T-cell (primary cell): ENCODE measurements around the gene RGS7. TPM values are rescaled to one million over a fixed set of nuclear protein-coding genes. Genes with fewer than 3 reads are reported as not detected.
"Not testable (repeated sequence)": the region's sequence is repeated elsewhere in the genome, so short reads cannot be mapped to it uniquely, and the experiment has no call there.

Experiments used
- ATAC-seq, 4 experiments: fragments of 200-7000 bp in 3 of 4; fragments of 150-1000 bp in 1 of 4; cut with Tn5 transposase; replicated peaks in 1 of 4; 1 replicate in 3 of 4; 2 replicates in 1 of 4; pipeline ENCODE4 v1.10.0; 2021; ENCODE audit warnings: moderate library complexity in 3 of 4, mild to moderate bottlenecking in 2 of 4, moderate number of reproducible peaks in 1 of 4
- CTCF ChIA-PET, 2 donors: fragments of 300-600 bp; sonication (Branson Sonifier 250); formaldehyde crosslinking; loops; one replicate each; lab custom pipeline; 2022; ENCODE audit warnings: antibody characterized with exemption in 2 of 2; lab: Charles Lee
- POLR2A ChIA-PET, 2 donors: fragments of 300-600 bp; sonication (Branson Sonifier 250); formaldehyde crosslinking; loops; one replicate each; lab custom pipeline; 2022; ENCODE audit warnings: antibody characterized with exemption in 2 of 2; lab: Charles Lee
- DNase-seq, 35 experiments: peaks; one replicate each; pipeline versions ENCODE4 v3.0.0 to v3.0.0-alpha.2; 2013 to 2023
- H3K27ac ChIP-seq: one replicate; pipeline ENCODE4 v1.5.1; 2013; ENCODE audit warnings: low read length
- H3K27me3 ChIP-seq, 2 experiments: replicated peaks in 1 of 2; 1 replicate in 1 of 2; 2 replicates in 1 of 2; pipeline versions ENCODE4 v1.6.1 to v1.7.0; 2013; ENCODE audit warnings: low read length in 1 of 2, mixed read lengths in 1 of 2; ENCODE audit not compliant: control insufficient read depth in 2 of 2, insufficient read depth in 2 of 2; ENCODE audit errors: extremely low read depth in 1 of 2
- H3K36me3 ChIP-seq, 2 donors: 1 replicate in 1 of 2; 2 replicates in 1 of 2; pipeline versions ENCODE4 v1.6.1 to v1.7.0; 2013; ENCODE audit warnings: low read length in 1 of 2; ENCODE audit not compliant: control insufficient read depth in 2 of 2, insufficient read depth in 1 of 2; ENCODE audit errors: extremely low read depth in 1 of 2
- H3K4me1 ChIP-seq, 2 experiments: 1 replicate in 1 of 2; 2 replicates in 1 of 2; pipeline versions ENCODE4 v1.6.1 to v1.7.0; 2013; ENCODE audit warnings: low read length in 2 of 2, mixed read lengths in 1 of 2; ENCODE audit not compliant: insufficient read depth in 2 of 2, control insufficient read depth in 1 of 2; ENCODE audit errors: extremely low read depth in 1 of 2
- H3K4me3 ChIP-seq, 2 donors: 1 replicate in 1 of 2; 2 replicates in 1 of 2; pipeline versions ENCODE4 v1.5.1 to v1.7.0; 2013; ENCODE audit warnings: mild to moderate bottlenecking in 2 of 2, low read length in 1 of 2, moderate library complexity in 1 of 2; ENCODE audit not compliant: control insufficient read depth in 1 of 2; ENCODE audit errors: extremely low read depth in 1 of 2
- H3K9me3 ChIP-seq: 2 replicates; pipeline ENCODE4 v1.7.0; 2013
- H3K27ac Mint-ChIP-seq, 2 donors: one replicate each; pipeline ENCODE4 v1.8.0; 2020 to 2021; ENCODE audit warnings: mild to moderate bottlenecking in 2 of 2, mixed read lengths in 2 of 2
- H3K27me3 Mint-ChIP-seq, 2 donors: one replicate each; pipeline ENCODE4 v1.8.0; 2021 to 2022; ENCODE audit warnings: mixed read lengths in 2 of 2
- H3K36me3 Mint-ChIP-seq: one replicate; pipeline ENCODE4 v1.8.0; 2021; ENCODE audit warnings: mixed read lengths
- H3K4me1 Mint-ChIP-seq, 3 donors: one replicate each; pipeline ENCODE4 v1.8.0; 2020 to 2022; ENCODE audit warnings: mixed read lengths in 3 of 3, mild to moderate bottlenecking in 1 of 3
- H3K4me3 Mint-ChIP-seq, 3 donors: one replicate each; pipeline ENCODE4 v1.8.0; 2020 to 2022; ENCODE audit warnings: mild to moderate bottlenecking in 3 of 3, mixed read lengths in 3 of 3, moderate library complexity in 3 of 3
- H3K9me3 Mint-ChIP-seq, 3 donors: one replicate each; pipeline ENCODE4 v1.8.0; 2020 to 2022; ENCODE audit warnings: mixed read lengths in 3 of 3
- WGBS: methylation state at CpG from one replicate; pipeline ENCODE4 v1.1.5; 2013; ENCODE audit warnings: missing lambda C conversion rate; ENCODE audit not compliant: insufficient coverage; 5-methylcytosine and 5-hydroxymethylcytosine counted together
- total RNA-seq, 35 experiments: library from RNA in 6 of 35; stranded (reverse) in 6 of 35; fragments of 120-200 nt in 1 of 35; gene quantifications; one replicate each; pipeline versions ENCODE4 v1.2.1 to v1.2.4 and lab custom pipeline; 2013 to 2026

Gene RGS7
- total RNA-seq, 5 donors from 2014 or later (not counting 1 experiment from before 2014, with no cell fraction given), result not detected

- Histone ChIP-seq H3K36me3 (no peaks in the 10 kb centered on the region), H3K4me1 (no peaks in the 10 kb centered on the region), H3K27ac (no peak overlapping the region), H3K4me3 (no peak overlapping the region), H3K9me3 (no peaks in the 10 kb centered on the region), H3K27me3 (no peaks in the 10 kb centered on the region)
- ATAC-seq, result no peak
- 47% methylated on average over 2 of the region's 6 CpGs for WGBS
- H3K27me3 Mint-ChIP-seq, result no peaks in the 10 kb centered on the region
- no peak for DNase-seq
- CTCF ChIA-PET, result no interaction called here
- no peaks in the 10 kb centered on the region for H3K36me3 Mint-ChIP-seq
- no peaks in the 10 kb centered on the region for H3K4me1 Mint-ChIP-seq
- POLR2A ChIA-PET, result no interaction called here
- H3K27ac Mint-ChIP-seq, result no peak overlapping the region
- H3K9me3 Mint-ChIP-seq, result peaks cover 0 to 6% (median 5%) of the 10 kb centered on the region in 3 donors
- H3K4me3 Mint-ChIP-seq, result no peak overlapping the region
Observed at GRCh38 chr1:240794046-240794843, 562.8 kb downstream of the RGS7 start.

DNA sequence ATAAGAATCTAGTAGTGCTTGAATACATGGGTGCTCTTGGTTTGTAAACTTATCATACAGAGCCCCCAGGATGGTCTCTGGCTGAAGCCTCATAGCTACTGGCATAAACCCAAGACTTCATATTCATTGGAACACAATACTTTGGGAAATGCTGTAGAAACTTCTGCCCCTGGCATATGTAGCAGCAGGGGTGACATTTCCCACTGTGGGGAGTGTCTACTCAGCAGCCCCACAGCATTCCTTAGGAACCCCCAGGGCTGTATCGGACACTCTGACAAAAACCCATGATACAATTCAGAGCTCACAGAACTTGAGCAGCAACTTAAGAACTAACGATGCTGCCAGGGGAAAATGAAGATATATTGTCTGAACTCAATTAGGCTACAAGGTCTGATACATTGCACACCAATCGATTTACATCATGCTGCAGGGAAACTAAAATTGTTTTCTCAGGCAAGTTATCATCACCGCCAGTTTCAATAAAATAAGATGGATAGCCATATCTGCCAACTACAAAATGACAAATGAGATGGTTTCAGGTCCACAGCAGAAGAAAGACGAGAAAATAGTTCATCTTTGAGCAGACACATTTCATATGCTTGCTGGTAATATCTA lies 564.0 kb downstream of the RGS7 start:
- Histone ChIP-seq H3K4me3 (no peak overlapping the region), H3K4me1 (no peaks in the 10 kb centered on the region), H3K27ac (no peak overlapping the region), H3K9me3 (no peaks in the 10 kb centered on the region), H3K27me3 (no peaks in the 10 kb centered on the region), H3K36me3 (no peaks in the 10 kb centered on the region)
- Mint-ChIP-seq H3K9me3 (peaks cover 4 to 6% (median 5%) of the 10 kb centered on the region in 3 donors), H3K4me1 (no peaks in the 10 kb centered on the region), H3K27me3 (no peaks in the 10 kb centered on the region), H3K36me3 (no peaks in the 10 kb centered on the region), H3K4me3 (no peak overlapping the region), H3K27ac (no peak overlapping the region)
- WGBS, result no CpG with 5 or more reads among the region's 5 CpGs
- ChIA-PET CTCF (no interaction called here), POLR2A (interaction anchor here in 1 of 2 donors (0.6 kb wide), 1 partner anchor 122 kb away, joined by 3 read pairs; no protein-coding TSS in a partner anchor)
- DNase-seq (no peak), ATAC-seq (no peak)

DNA sequence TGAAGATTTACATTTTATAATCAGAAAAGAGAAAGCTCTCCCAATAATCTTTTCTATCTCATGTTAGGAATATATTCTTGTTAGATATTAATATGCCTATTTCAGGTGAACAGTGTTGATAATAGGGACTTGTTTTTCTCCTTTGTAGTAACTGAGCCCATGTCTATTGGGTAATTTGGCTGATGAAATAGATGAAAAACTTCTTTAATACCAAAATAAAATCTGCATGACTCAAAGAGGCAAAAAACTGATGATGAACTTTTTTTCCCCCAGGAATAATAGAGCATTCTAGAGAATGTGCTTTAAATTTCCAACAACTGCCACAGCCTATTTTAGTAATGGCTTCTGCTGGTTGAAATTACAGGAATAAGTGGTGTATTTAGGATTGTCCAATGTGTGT lies 566.1 kb downstream of the RGS7 start:
- DNase-seq (no peak), ATAC-seq (no peak)
- H3K27me3 ChIP-seq, result no peaks in the 10 kb centered on the region
- Mint-ChIP-seq H3K4me3 (no peak overlapping the region), H3K27me3 (no peaks in the 10 kb centered on the region), H3K27ac (no peak overlapping the region), H3K9me3 (peaks cover 0 to 6% (median 4%) of the 10 kb centered on the region in 3 donors), H3K4me1 (no peaks in the 10 kb centered on the region), H3K36me3 (no peaks in the 10 kb centered on the region)
- H3K27ac ChIP-seq, result no peak overlapping the region
- ChIA-PET CTCF (no interaction called here), POLR2A (no interaction called here)
- no peaks in the 10 kb centered on the region for H3K9me3 ChIP-seq
- H3K36me3 ChIP-seq, result no peaks in the 10 kb centered on the region
- no peak overlapping the region for H3K4me3 ChIP-seq
- no peaks in the 10 kb centered on the region for H3K4me1 ChIP-seq

DNA sequence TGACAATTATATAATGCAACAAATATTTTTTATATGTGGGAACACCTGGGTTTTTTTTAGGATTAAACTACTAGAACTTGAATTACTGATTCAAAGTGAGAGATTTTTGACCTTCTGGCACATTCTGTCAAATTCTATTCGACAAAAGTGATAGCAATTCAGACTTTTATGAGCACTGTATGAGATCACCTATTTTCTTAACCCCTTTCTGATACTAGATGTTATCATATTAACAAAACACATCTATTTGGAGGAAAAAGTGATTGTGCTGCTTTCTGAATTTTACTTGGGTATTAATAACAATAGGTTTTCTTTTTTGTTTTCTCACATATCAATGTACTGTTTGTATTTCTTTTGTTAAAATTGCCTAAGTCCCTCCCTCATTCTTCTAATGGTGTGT lies 570.1 kb downstream of the RGS7 start:
- Mint-ChIP-seq H3K27me3 (no peaks in the 10 kb centered on the region), H3K4me3 (no peak overlapping the region), H3K27ac (no peak overlapping the region), H3K9me3 (peaks cover 0 to 6% (median 0%) of the 10 kb centered on the region in 3 donors), H3K36me3 (no peaks in the 10 kb centered on the region), H3K4me1 (no peaks in the 10 kb centered on the region)
- no peaks in the 10 kb centered on the region for H3K4me1 ChIP-seq
- no peak for DNase-seq
- H3K4me3 ChIP-seq, result no peak overlapping the region
- CTCF ChIA-PET, result no interaction called here
- no peaks in the 10 kb centered on the region for H3K36me3 ChIP-seq
- POLR2A ChIA-PET, result no interaction called here
- no peak for ATAC-seq
- H3K9me3 ChIP-seq, result no peaks in the 10 kb centered on the region
- no peak overlapping the region for H3K27ac ChIP-seq
- no peaks in the 10 kb centered on the region for H3K27me3 ChIP-seq
- WGBS, result no CpG with 5 or more reads among the region's 1 CpG

DNA sequence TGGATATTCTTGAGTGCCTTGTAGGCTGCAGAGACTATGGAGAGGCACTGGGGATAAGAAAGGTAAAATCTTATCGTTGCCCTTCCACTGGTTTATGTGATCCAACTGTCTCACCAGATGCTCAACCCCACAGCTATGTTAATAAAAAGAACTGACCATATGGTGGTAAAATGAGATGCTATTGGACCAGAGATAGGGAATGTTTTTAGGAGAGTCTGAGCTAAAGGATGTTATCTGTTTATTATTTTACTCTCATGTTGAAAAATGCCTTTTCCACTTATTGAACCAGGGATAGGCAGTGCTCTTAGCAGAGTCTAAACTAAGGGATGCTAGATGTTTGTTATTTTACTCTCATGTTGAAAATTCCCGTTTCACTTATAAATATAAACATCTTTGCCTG lies 572.2 kb downstream of the RGS7 start:
- no CpG with 5 or more reads among the region's 2 CpGs for WGBS
- ChIA-PET POLR2A (no interaction called here), CTCF (no interaction called here)
- H3K27me3 Mint-ChIP-seq, result no peaks in the 10 kb centered on the region
- DNase-seq (no peak), ATAC-seq (no peak)
- H3K9me3 ChIP-seq, result no peaks in the 10 kb centered on the region
- no peaks in the 10 kb centered on the region for H3K27me3 ChIP-seq
- peaks cover 0 to 6% (median 0%) of the 10 kb centered on the region in 3 donors for H3K9me3 Mint-ChIP-seq
- no peaks in the 10 kb centered on the region for H3K36me3 ChIP-seq
- no peak overlapping the region for H3K27ac ChIP-seq
- no peaks in the 10 kb centered on the region for H3K4me1 ChIP-seq
- H3K27ac Mint-ChIP-seq, result no peak overlapping the region
- H3K36me3 Mint-ChIP-seq, result no peaks in the 10 kb centered on the region
- no peaks in the 10 kb centered on the region for H3K4me1 Mint-ChIP-seq
- H3K4me3 Mint-ChIP-seq, result no peak overlapping the region
- H3K4me3 ChIP-seq, result no peak overlapping the region

GRCh38 chr1:240783728-240784137 lies 573.3 kb downstream of the RGS7 start:
- H3K27ac ChIP-seq, POLR2A ChIA-PET, H3K4me1 Mint-ChIP-seq, H3K4me3 Mint-ChIP-seq, ATAC-seq, H3K36me3 ChIP-seq, H3K4me1 ChIP-seq, H3K9me3 Mint-ChIP-seq, DNase-seq, CTCF ChIA-PET, H3K27ac Mint-ChIP-seq, H3K27me3 ChIP-seq, H3K9me3 ChIP-seq, H3K4me3 ChIP-seq, H3K36me3 Mint-ChIP-seq, H3K27me3 Mint-ChIP-seq: not testable (repeated sequence)
- WGBS, result no CpG with 5 or more reads among the region's 7 CpGs
